Medulla oblongata (tissue), 1 donor: ENCODE data around the gene UPK1A.
A peak's percentile ranks its signal among the peaks of the same experiment; 100 is the strongest.

Source experiments
- DNase-seq: peaks from one replicate; pipeline ENCODE4 v3.0.0-alpha.2; 2015; ENCODE audit errors: extremely low spot score

UPK1A gene

GRCh38 chr19:35666251-35666913 is at the start of gene UPK1A:
Gene UPK1A (plus strand): TSS chr19:35666517. CDS start chr19:35666813, 296 bp downstream.
- DNase-seq: no peak

GRCh38 chr19:35618857-35619256 is 47.5 kb upstream of the UPK1A start:
- DNase-seq: no peak

- DNase-seq: no peak
Observed at GRCh38 chr19:35619290-35619923, 46.9 kb upstream of the UPK1A start.

- no peak for DNase-seq
Observed at GRCh38 chr19:35620001-35620400, 46.3 kb upstream of the UPK1A start.

- DNase-seq: no peak
Observed at GRCh38 chr19:35621708-35622107, 44.6 kb upstream of the UPK1A start.

GRCh38 chr19:35622750-35623149 is 43.6 kb upstream of the UPK1A start:
- DNase-seq: no peak

- DNase-seq: no peak
Observed at GRCh38 chr19:35623327-35624010, 42.8 kb upstream of the UPK1A start.

GRCh38 chr19:35628264-35628564 is 38.1 kb upstream of the UPK1A start:
- no peak for DNase-seq

GRCh38 chr19:35628565-35629331 is 37.6 kb upstream of the UPK1A start, which contains the start of gene RBM42:
Gene RBM42 (plus strand): TSS chr19:35629036. CDS start chr19:35629154, 118 bp downstream.
- DNase-seq: peak; percentile 99

GRCh38 chr19:35629332-35629633 is 37.0 kb upstream of the UPK1A start:
- no peak for DNase-seq

- DNase-seq: no peak
Observed at GRCh38 chr19:35633727-35634440, 32.4 kb upstream of the UPK1A start.

- DNase-seq: no peak
Observed at GRCh38 chr19:35636651-35637050, 29.7 kb upstream of the UPK1A start.

GRCh38 chr19:35637165-35637564 is 29.2 kb upstream of the UPK1A start:
- DNase-seq: no peak

GRCh38 chr19:35639321-35639639 is 27.0 kb upstream of the UPK1A start:
- no peak for DNase-seq

- no peak for DNase-seq
Observed at GRCh38 chr19:35639863-35640262, 26.5 kb upstream of the UPK1A start.

GRCh38 chr19:35641515-35642151 is 24.7 kb upstream of the UPK1A start, which contains the start of gene ETV2:
Gene ETV2 (plus strand): TSS chr19:35641745. CDS start chr19:35642461, 716 bp downstream.
- DNase-seq: no peak

GRCh38 chr19:35642312-35642711 is 24.0 kb upstream of the UPK1A start:
- DNase-seq: no peak

GRCh38 chr19:35642798-35643254 is 23.5 kb upstream of the UPK1A start:
- no peak for DNase-seq

- DNase-seq: peak; percentile 63
Observed at GRCh38 chr19:35643255-35644205, 22.8 kb upstream of the UPK1A start.
